GM12872 (cell line): ENCODE data around the gene LRIG1.

Source experiments
- CTCF ChIP-seq: IDR thresholded peaks from 3 replicates; pipeline ENCODE4 v1.5.1; 2011; ENCODE audit warnings: low read depth, mild to moderate bottlenecking, low read length, moderate library complexity; ENCODE audit not compliant: insufficient read depth

Gene LRIG1

GRCh38 chr3:66378256-66378655 is 122.6 kb downstream of the LRIG1 start:
- peak; percentile 66 for TF ChIP-seq CTCF

- no peak for TF ChIP-seq CTCF
Observed at GRCh38 chr3:66377800-66378199, 123.0 kb downstream of the LRIG1 start.

- TF ChIP-seq CTCF: no peak
Observed at GRCh38 chr3:66376568-66376967, 124.3 kb downstream of the LRIG1 start.

- no peak for TF ChIP-seq CTCF
Observed at GRCh38 chr3:66372681-66373350, 128.0 kb downstream of the LRIG1 start.

GRCh38 chr3:66371432-66371831 is 129.4 kb downstream of the LRIG1 start:
- no peak for TF ChIP-seq CTCF

GRCh38 chr3:66370179-66370578 is 130.6 kb downstream of the LRIG1 start:
- no peak for TF ChIP-seq CTCF

GRCh38 chr3:66367979-66368378 is 132.8 kb downstream of the LRIG1 start:
- no peak for TF ChIP-seq CTCF
